Nephron (organoid): ENCODE results near the gene SLC1A7.
A peak's percentile ranks its signal among the peaks of the same experiment; 100 is the strongest.

Experiments
- H3K27ac Mint-ChIP-seq, 3 experiments: 2 replicates each; pipeline ENCODE4 v1.8.0; 2020; ENCODE audit warnings: mixed read lengths in 3 of 3, mild to moderate bottlenecking in 2 of 3, moderate library complexity in 1 of 3
- H3K27me3 Mint-ChIP-seq: 2 replicates; pipeline ENCODE4 v1.8.0; 2021; ENCODE audit warnings: low read depth, mild to moderate bottlenecking, moderate library complexity, mixed read lengths
- H3K36me3 Mint-ChIP-seq: 2 replicates; pipeline ENCODE4 v1.8.0; 2020; ENCODE audit warnings: low read depth, mixed read lengths
- H3K4me1 Mint-ChIP-seq: 2 replicates; pipeline ENCODE4 v1.8.0; 2020; ENCODE audit warnings: mixed read lengths
- H3K4me3 Mint-ChIP-seq, 3 experiments: 2 replicates each; pipeline ENCODE4 v1.8.0; 2020; ENCODE audit warnings: mild to moderate bottlenecking in 3 of 3, mixed read lengths in 3 of 3, moderate library complexity in 2 of 3
- H3K9me3 Mint-ChIP-seq: 2 replicates; pipeline ENCODE4 v1.8.0; 2020; ENCODE audit warnings: mixed read lengths
- CTCF ChIP-seq, 3 experiments: fragments of 200-600 bp; sonication (generic); IDR thresholded peaks; one replicate each; pipeline ENCODE4 v1.5.0; 2021; ENCODE audit warnings: antibody characterized with exemption in 3 of 3; ENCODE audit not compliant: unreplicated experiment in 3 of 3

The SLC1A7 gene

GRCh38 chr1:53176452-53177208 is 34.2 kb upstream of the SLC1A7 start:
- Mint-ChIP-seq H3K9me3 (no peaks in the 10 kb centered on the region), H3K27me3 (peaks cover 11% of the 10 kb centered on the region), H3K4me3 (no peak overlapping the region), H3K4me1 (no peaks in the 10 kb centered on the region), H3K27ac (no peak overlapping the region), H3K36me3 (no peaks in the 10 kb centered on the region)
- no peak for TF ChIP-seq CTCF (IDR thresholded peaks at IDR 0.05; ENCODE audit: unreplicated experiment in 3 of 3)

GRCh38 chr1:53174971-53175913 is 32.8 kb upstream of the SLC1A7 start:
- Mint-ChIP-seq H3K27me3 (peaks cover 11% of the 10 kb centered on the region), H3K4me3 (no peak overlapping the region), H3K27ac (no peak overlapping the region), H3K36me3 (no peaks in the 10 kb centered on the region), H3K4me1 (no peaks in the 10 kb centered on the region), H3K9me3 (no peaks in the 10 kb centered on the region)
- no peak for TF ChIP-seq CTCF (IDR thresholded peaks at IDR 0.05; ENCODE audit: unreplicated experiment in 3 of 3)

GRCh38 chr1:53172426-53173128 is 30.1 kb upstream of the SLC1A7 start:
- no peaks in the 10 kb centered on the region for H3K4me1 Mint-ChIP-seq
- H3K27me3 Mint-ChIP-seq = peaks cover 11% of the 10 kb centered on the region
- H3K9me3 Mint-ChIP-seq = no peaks in the 10 kb centered on the region
- peak in 1 of 3 experiments; percentile 7 for TF ChIP-seq CTCF (IDR thresholded peaks at IDR 0.05; ENCODE audit: unreplicated experiment in 3 of 3)
- peak overlapping the region in 1 of 3 experiments; percentile 6 for H3K27ac Mint-ChIP-seq
- H3K4me3 Mint-ChIP-seq = no peak overlapping the region
- H3K36me3 Mint-ChIP-seq = no peaks in the 10 kb centered on the region

GRCh38 chr1:53166912-53167311 is 24.5 kb upstream of the SLC1A7 start:
- Mint-ChIP-seq H3K27me3 (no peaks in the 10 kb centered on the region), H3K27ac (no peak overlapping the region), H3K36me3 (no peaks in the 10 kb centered on the region), H3K4me1 (no peaks in the 10 kb centered on the region), H3K4me3 (no peak overlapping the region), H3K9me3 (no peaks in the 10 kb centered on the region)
- TF ChIP-seq CTCF (IDR thresholded peaks at IDR 0.05; ENCODE audit: unreplicated experiment in 3 of 3) = no peak

- no peak for TF ChIP-seq CTCF (IDR thresholded peaks at IDR 0.05; ENCODE audit: unreplicated experiment in 3 of 3)
- no peak overlapping the region for H3K4me3 Mint-ChIP-seq
- H3K36me3 Mint-ChIP-seq = no peaks in the 10 kb centered on the region
- H3K4me1 Mint-ChIP-seq = no peaks in the 10 kb centered on the region
- no peaks in the 10 kb centered on the region for H3K27me3 Mint-ChIP-seq
- no peaks in the 10 kb centered on the region for H3K9me3 Mint-ChIP-seq
- no peak overlapping the region for H3K27ac Mint-ChIP-seq
These were observed 23.9 kb upstream of the SLC1A7 start for GRCh38 chr1:53166366-53166765.
